H1 (cell line): Measurements from ENCODE around the gene BSG. TPM values are rescaled to one million over a fixed set of nuclear protein-coding genes. Genes with fewer than 3 reads are reported as not detected.

ENCODE experiments used
- CTCF ChIA-PET: fragments of 300-600 bp; sonication (Branson Sonifier 250); formaldehyde crosslinking; loops from one replicate; lab custom pipeline; 2021; ENCODE audit not compliant: partially characterized antibody; lab: Charles Lee
- POLR2A ChIA-PET: fragments of 300-600 bp; sonication (Branson Sonifier 250); formaldehyde crosslinking; loops from one replicate; lab custom pipeline; 2021; ENCODE audit warnings: inconsistent platforms; ENCODE audit not compliant: partially characterized antibody; lab: Charles Lee
- DNase-seq, 2 experiments: peaks; one replicate each; pipeline versions ENCODE4 v3.0.0 to v3.0.0-alpha.2; 2010 to 2022; ENCODE audit warnings: low spot score in 2 of 2, low read depth in 1 of 2, mixed read lengths in 1 of 2
- FAIRE-seq: peaks from 2 replicates; lab custom pipeline; 2011; peaks lifted over from hg19 to GRCh38; lab: Jason Lieb, UNC
- H2AFZ ChIP-seq: 2 replicates; pipeline ENCODE4 v1.8.1; 2012; ENCODE audit warnings: low read length, inconsistent platforms
- H2AK5ac ChIP-seq: 2 replicates; pipeline ENCODE4 v1.6.1; 2013; ENCODE audit warnings: low read depth, low read length
- H2BK120ac ChIP-seq: replicated peaks from 2 replicates; pipeline ENCODE3; 2013; ENCODE audit warnings: low read depth, low read length, inconsistent platforms
- H2BK12ac ChIP-seq: 2 replicates; pipeline ENCODE4 v1.6.1; 2013; ENCODE audit warnings: low read depth, low read length
- H2BK15ac ChIP-seq: 2 replicates; pipeline ENCODE4 v1.6.1; 2013; ENCODE audit warnings: low read length
- H2BK20ac ChIP-seq: 2 replicates; pipeline ENCODE4 v1.6.1; 2013; ENCODE audit warnings: low read length
- H2BK5ac ChIP-seq: 2 replicates; pipeline ENCODE4 v1.6.1; 2013; ENCODE audit warnings: low read depth, low read length
- H3K14ac ChIP-seq: 2 replicates; pipeline ENCODE4 v1.6.1; 2013; ENCODE audit warnings: inconsistent platforms; ENCODE audit not compliant: insufficient read length
- H3K18ac ChIP-seq: 2 replicates; pipeline ENCODE4 v1.6.1; 2013; ENCODE audit warnings: low read length; ENCODE audit errors: extremely low read depth
- H3K23ac ChIP-seq: 2 replicates; pipeline ENCODE4 v1.6.1; 2013; ENCODE audit warnings: inconsistent platforms; ENCODE audit not compliant: insufficient read length
- H3K23me2 ChIP-seq: 2 replicates; pipeline ENCODE4 v1.6.1; 2013; ENCODE audit warnings: low read depth, low read length
- H3K27ac ChIP-seq: 2 replicates; pipeline ENCODE4 v1.6.1; 2011; ENCODE audit warnings: low read depth, low read length, inconsistent platforms
- H3K27me3 ChIP-seq, 4 experiments: replicated peaks in 1 of 4; 1 replicate in 1 of 4; 2 replicates in 3 of 4; pipeline versions ENCODE4 v1.6.1 to v1.8.1; 2011 to 2013; ENCODE audit warnings: low read length in 3 of 4, mild to moderate bottlenecking in 3 of 4, inconsistent platforms in 2 of 4, mixed read lengths in 2 of 4, moderate library complexity in 1 of 4; ENCODE audit not compliant: control insufficient read depth in 3 of 4, insufficient read depth in 3 of 4; ENCODE audit errors: extremely low read depth in 1 of 4
- H3K36me3 ChIP-seq, 4 experiments: 2 replicates each; pipeline versions ENCODE4 v1.6.1 to v1.8.1; 2011 to 2013; ENCODE audit warnings: mild to moderate bottlenecking in 4 of 4, low read length in 3 of 4, moderate library complexity in 2 of 4, control low read depth in 1 of 4, inconsistent platforms in 1 of 4; ENCODE audit not compliant: insufficient read depth in 4 of 4, control insufficient read depth in 2 of 4
- H3K4ac ChIP-seq: replicated peaks from 2 replicates; pipeline ENCODE3; 2013; ENCODE audit warnings: low read length, low read depth, mixed read lengths, inconsistent platforms; ENCODE audit not compliant: insufficient read length
- H3K4me1 ChIP-seq, 4 experiments: replicated peaks in 1 of 4; 1 replicate in 1 of 4; 2 replicates in 3 of 4; pipeline versions ENCODE4 v1.6.1 to v1.8.1; 2011 to 2013; ENCODE audit warnings: low read length in 3 of 4, inconsistent platforms in 2 of 4, mixed read lengths in 1 of 4; ENCODE audit not compliant: insufficient read depth in 4 of 4, control insufficient read depth in 3 of 4
- H3K4me2 ChIP-seq, 2 experiments: 2 replicates each; pipeline versions ENCODE4 v1.6.1 to v1.8.1; 2011 to 2013; ENCODE audit warnings: low read depth in 2 of 2, low read length in 2 of 2, control low read depth in 1 of 2, inconsistent platforms in 1 of 2, mild to moderate bottlenecking in 1 of 2; ENCODE audit not compliant: insufficient read depth in 1 of 2
- H3K4me3 ChIP-seq, 4 experiments: fragments of 200-600, 300-600 bp in 1 of 4; sonication (generic), shearing (Covaris generic), sonication (Bioruptor Twin) in 1 of 4; 2 replicates each; pipeline versions ENCODE4 v1.5.1 to v1.8.1; 2011 to 2016; ENCODE audit warnings: low read length in 4 of 4, low read depth in 3 of 4, control low read depth in 2 of 4, inconsistent platforms in 2 of 4, mild to moderate bottlenecking in 2 of 4, mixed read lengths in 1 of 4, moderate library complexity in 1 of 4; ENCODE audit not compliant: insufficient read depth in 2 of 4; ENCODE audit errors: extremely low read depth in 1 of 4
- H3K56ac ChIP-seq: replicated peaks from 2 replicates; pipeline ENCODE3; 2013; ENCODE audit warnings: low read depth, mild to moderate bottlenecking, mixed read lengths, low read length, inconsistent platforms; ENCODE audit not compliant: insufficient read length
- H3K79me1 ChIP-seq: 2 replicates; pipeline ENCODE4 v1.6.1; 2013; ENCODE audit warnings: low read depth, low read length, control low read depth
- H3K79me2 ChIP-seq, 2 experiments: 2 replicates each; pipeline versions ENCODE4 v1.6.1 to v1.8.1; 2012 to 2013; ENCODE audit warnings: low read length in 2 of 2, mild to moderate bottlenecking in 2 of 2, inconsistent platforms in 1 of 2; ENCODE audit not compliant: insufficient read depth in 2 of 2, control insufficient read depth in 1 of 2
- H3K9ac ChIP-seq, 4 experiments: replicated peaks in 1 of 4; 1 replicate in 1 of 4; 2 replicates in 3 of 4; pipeline versions ENCODE4 v1.6.1 to v1.8.1; 2011 to 2013; ENCODE audit warnings: low read depth in 3 of 4, low read length in 3 of 4, control low read depth in 2 of 4, mild to moderate bottlenecking in 2 of 4, moderate library complexity in 2 of 4, inconsistent platforms in 1 of 4; ENCODE audit errors: extremely low read depth in 1 of 4
- H3K9me3 ChIP-seq, 2 experiments: 2 replicates each; pipeline versions ENCODE4 v1.6.1 to v1.8.1; 2012 to 2013; ENCODE audit warnings: mild to moderate bottlenecking in 2 of 2, moderate library complexity in 2 of 2, control low read depth in 1 of 2, inconsistent platforms in 1 of 2, low read depth in 1 of 2, low read length in 1 of 2, mixed read lengths in 1 of 2; ENCODE audit not compliant: insufficient read depth in 2 of 2
- H4K20me1 ChIP-seq, 2 experiments: replicated peaks in 1 of 2; 2 replicates each; pipeline versions ENCODE3 to v1.8.1; 2011 to 2013; ENCODE audit warnings: inconsistent platforms in 2 of 2, low read length in 2 of 2, mild to moderate bottlenecking in 1 of 2; ENCODE audit not compliant: insufficient read depth in 2 of 2, control insufficient read depth in 1 of 2
- H4K5ac ChIP-seq: 2 replicates; pipeline ENCODE4 v1.6.1; 2013; ENCODE audit warnings: low read length, low read depth, mixed read lengths, inconsistent platforms; ENCODE audit not compliant: insufficient read length
- H4K8ac ChIP-seq: 2 replicates; pipeline ENCODE4 v1.8.0; 2013; ENCODE audit warnings: mild to moderate bottlenecking, moderate library complexity, low read length, inconsistent platforms; ENCODE audit not compliant: insufficient read depth; ENCODE audit errors: extremely low read depth
- H4K91ac ChIP-seq: replicated peaks from 2 replicates; pipeline ENCODE3; 2013; ENCODE audit warnings: low read length, mixed read lengths, inconsistent platforms; ENCODE audit not compliant: insufficient read length
- BRCA1 ChIP-seq: IDR thresholded peaks from 2 replicates; pipeline ENCODE4 v1.6.1; 2012; ENCODE audit warnings: low read depth, low read length, improper control_type of control experiment
- CHD1 ChIP-seq: IDR thresholded peaks from 2 replicates; pipeline ENCODE4 v1.6.1; 2012; ENCODE audit warnings: low read depth, low read length, improper control_type of control experiment
- EP300 ChIP-seq, 2 experiments: IDR thresholded peaks; 1 replicate in 1 of 2; 2 replicates in 1 of 2; pipeline ENCODE4 v1.6.1; 2011 to 2012; ENCODE audit warnings: low read depth in 2 of 2, low read length in 2 of 2, mild to moderate bottlenecking in 2 of 2, borderline replicate concordance in 1 of 2, inconsistent platforms in 1 of 2, moderate library complexity in 1 of 2
- JUND ChIP-seq: IDR thresholded peaks from 2 replicates; pipeline ENCODE4 v1.6.1; 2011; ENCODE audit warnings: mild to moderate bottlenecking, improper control_type of control experiment, low read length
- KDM5A ChIP-seq: fragments of 200-600 bp; IDR thresholded peaks from 2 replicates; pipeline ENCODE4 v1.7.1; 2012; ENCODE audit warnings: mild to moderate bottlenecking, low read length, inconsistent platforms, mixed read lengths
- MAFK ChIP-seq: IDR thresholded peaks from 2 replicates; pipeline ENCODE4 v1.6.1; 2012; ENCODE audit warnings: low read depth, mild to moderate bottlenecking, improper control_type of control experiment, low read length
- NANOG ChIP-seq: IDR thresholded peaks from 2 replicates; pipeline ENCODE4 v1.6.1; 2011; ENCODE audit warnings: low read length, low read depth, mild to moderate bottlenecking, inconsistent platforms; ENCODE audit not compliant: insufficient read depth, poor library complexity, severe bottlenecking
- SIN3A ChIP-seq, 2 experiments: IDR thresholded peaks in 1 of 2; conservative IDR thresholded peaks in 1 of 2; 2 replicates each; pipeline ENCODE4 v1.6.1; 2011 to 2012; ENCODE audit warnings: low read length in 2 of 2, improper control_type of control experiment in 1 of 2, low read depth in 1 of 2, mild to moderate bottlenecking in 1 of 2
- SRF ChIP-seq: IDR thresholded peaks from 2 replicates; pipeline ENCODE4 v1.6.1; 2011; ENCODE audit warnings: mild to moderate bottlenecking, low read depth, low read length, moderate library complexity
- TAF1 ChIP-seq: IDR thresholded peaks from 2 replicates; pipeline ENCODE4 v1.6.1; 2011; ENCODE audit warnings: mild to moderate bottlenecking, low read depth, low read length
- TAF7 ChIP-seq: optimal IDR thresholded peaks from 2 replicates; pipeline ENCODE3; 2011; ENCODE audit warnings: low read depth, mild to moderate bottlenecking, inconsistent platforms, low read length, moderate library complexity, borderline replicate concordance
- whole genome bisulfite sequencing, 2 experiments: shearing (Covaris generic) in 1 of 2; methylation state at CpG; one replicate each; pipeline versions ENCODE4 v1.1.6 to v1.1.7; 2013 to 2015; ENCODE audit warnings: low lambda C conversion rate in 2 of 2, mixed read lengths in 2 of 2, inconsistent platforms in 1 of 2, low coverage in 1 of 2, missing lambda C conversion rate in 1 of 2; ENCODE audit not compliant: insufficient replicate concordance in 2 of 2, insufficient coverage in 1 of 2, insufficient read length in 1 of 2; ENCODE audit errors: extremely low coverage in 1 of 2, missing lambda C conversion rate in 1 of 2; 5-methylcytosine and 5-hydroxymethylcytosine counted together
- polyA plus RNA-seq, 7 experiments: library from polyadenylated mRNA; depleted of rRNA in 3 of 7; stranded (reverse) in 5 of 7; unstranded in 2 of 7; fragments of >200 nt in 5 of 7; fragments of 200-250 nt in 2 of 7; gene quantifications; 1 replicate in 5 of 7; 2 replicates in 1 of 7; 4 replicates in 1 of 7; pipeline versions ENCODE4 v1.2.1 to v1.2.3, GENCODE V29; 2011 to 2013; ENCODE audit warnings: missing spikeins in 2 of 7, mixed read lengths in 2 of 7
- total RNA-seq: library from RNA; stranded (reverse); fragmentation: NEBNext Ultra II Directional; extraction: Animal tissue kit (Norgen Biotek cat#: 25700); gene quantifications from 2 replicates; pipeline ENCODE4 v1.2.1, GENCODE V29; 2021

The BSG gene
- total and polyA plus RNA-seq, 2 of the 8 experiments (the other 6 are each of a cell fraction or from before 2014, with no cell fraction given) = 726 to 1,055 TPM

GRCh38 chr19:532561-533363 lies 39.6 kb upstream of the BSG start:
- POLR2A ChIA-PET = interaction anchor here (0.7 to 5.1 kb wide), 18 partner anchors 8 to 239 kb away, joined by 3 to 43 read pairs (median 4); partner anchors contain the start of gene GZMM
- 21% methylated on average over 36 of the region's 47 CpGs; no CpG with 5 or more reads in 1 of the 2 experiments for WGBS, 2 experiments
- peaks cover 22 to 28% of the 10 kb centered on the region in 2 experiments for H4K20me1 ChIP-seq
- TF ChIP-seq CHD1 = no peak
- peak; percentile 18 for TF ChIP-seq TAF7
- TF ChIP-seq TAF1 = peak; percentile 67
- TF ChIP-seq SRF = no peak
- TF ChIP-seq MAFK = no peak
- TF ChIP-seq KDM5A = no peak
- TF ChIP-seq SIN3A (conservative IDR thresholded peaks at IDR 0.05 in 1 of 2, IDR thresholded peaks at IDR 0.05 in 1 of 2; ENCODE audit: low read depth in 1 of 2, low read length in 2 of 2) = peak in 1 of 2 experiments; percentile 86; a peak in 2 of 4 replicates
- TF ChIP-seq JUND = no peak
- no peak for TF ChIP-seq NANOG
- TF ChIP-seq BRCA1 = no peak
- no peak for TF ChIP-seq EP300 (IDR thresholded peaks at IDR 0.05; ENCODE audit: borderline replicate concordance in 1 of 2, low read depth in 2 of 2, low read length in 2 of 2)

More at GRCh38 chr19:532561-533363, 39.6 kb upstream of the BSG start:
- Histone ChIP-seq H2AK5ac (no peak overlapping the region), H2BK12ac (peak overlapping the region; percentile 50; the same call in 1 of the 2 replicates), H3K9ac (peak overlapping the region; percentile 80 to 94 (median 84)), H3K4me1 (peaks cover 0 to 10% (median 8%) of the 10 kb centered on the region in 4 experiments; a peak in 6 of 7 replicates), H3K4me2 (peak overlapping the region; percentile 68 to 74), H2BK20ac (no peak overlapping the region), H3K4me3 (peak overlapping the region; percentile 81 to 100 (median 84)), H2AFZ (no peak overlapping the region), H2BK5ac (no peak overlapping the region), H3K23me2 (peaks cover 5% of the 10 kb centered on the region; the same call in 1 of the 2 replicates), H3K27ac (0 out of 2 replicates have a peak overlapping the region, but pooled peaks have one; percentile 2), H4K5ac (peak overlapping the region; percentile 72), H2BK15ac (no peak overlapping the region), H3K9me3 (no peaks in the 10 kb centered on the region; a peak in 1 of 4 replicates), H3K23ac (no peak overlapping the region), H3K27me3 (no peaks in the 10 kb centered on the region), H3K4ac (peak overlapping the region; percentile 44), H3K14ac (no peak overlapping the region), H3K79me2 (peaks cover 0 to 40% of the 10 kb centered on the region in 2 experiments; a peak in 2 of 4 replicates), H3K56ac (no peak overlapping the region), H2BK120ac (no peak overlapping the region), H3K18ac (no peak overlapping the region; the same call in 1 of the 2 replicates), H4K8ac (peak overlapping the region; percentile 93), H3K36me3 (peaks cover 8 to 19% (median 14%) of the 10 kb centered on the region in 4 experiments; a peak in 6 of 8 replicates), H3K79me1 (peaks cover 18% of the 10 kb centered on the region), H4K91ac (no peak overlapping the region)
- CTCF ChIA-PET = interaction anchor here (0.6 to 2.6 kb wide), 18 partner anchors 9 to 765 kb away, joined by 3 to 26 read pairs (median 4); no protein-coding TSS in a partner anchor
- no peak for FAIRE-seq
- DNase-seq = peak in 1 of 2 experiments; percentile 72
